KOPT-K1 (cell line): ENCODE measurements around the gene BNC2.

Experiments
- H3K27ac ChIP-seq: fragments of 200-600 bp; sonication (generic); 2 replicates; pipeline ENCODE4 v1.5.1; 2016; ENCODE audit warnings: antibody characterized with exemption, mild to moderate bottlenecking, low read depth, low read length; ENCODE audit not compliant: poor library complexity, severe bottlenecking
- H3K36me3 ChIP-seq: fragments of 200-600 bp; sonication (generic); 2 replicates; pipeline ENCODE4 v1.5.1; 2017; ENCODE audit warnings: antibody characterized with exemption, mild to moderate bottlenecking, low read length, moderate library complexity; ENCODE audit not compliant: insufficient read depth
- H3K9me3 ChIP-seq: fragments of 200-600 bp; sonication (generic); 2 replicates; pipeline ENCODE4 v1.5.1; 2017; ENCODE audit warnings: antibody characterized with exemption, low read length, mild to moderate bottlenecking; ENCODE audit not compliant: insufficient read depth, poor library complexity, severe bottlenecking

BNC2 gene

GRCh38 chr9:16728137-16728508, 142.3 kb downstream of the BNC2 start:
- no peaks in the 10 kb centered on the region for H3K36me3 ChIP-seq
- no peaks in the 10 kb centered on the region for H3K9me3 ChIP-seq
- no peak overlapping the region for H3K27ac ChIP-seq

- Histone ChIP-seq H3K36me3 (no peaks in the 10 kb centered on the region), H3K9me3 (no peaks in the 10 kb centered on the region), H3K27ac (no peak overlapping the region)
These were observed 142.9 kb downstream of the BNC2 start for GRCh38 chr9:16727452-16728136.

- Histone ChIP-seq H3K27ac (no peak overlapping the region), H3K36me3 (no peaks in the 10 kb centered on the region), H3K9me3 (no peaks in the 10 kb centered on the region)
These were observed 143.6 kb downstream of the BNC2 start for GRCh38 chr9:16726718-16727451.

GRCh38 chr9:16726029-16726428, 144.4 kb downstream of the BNC2 start:
- no peaks in the 10 kb centered on the region for H3K9me3 ChIP-seq
- H3K36me3 ChIP-seq: no peaks in the 10 kb centered on the region
- no peak overlapping the region for H3K27ac ChIP-seq

- Histone ChIP-seq H3K36me3 (no peaks in the 10 kb centered on the region), H3K9me3 (no peaks in the 10 kb centered on the region), H3K27ac (no peak overlapping the region)
These were observed 145.4 kb downstream of the BNC2 start for GRCh38 chr9:16725066-16725465.

- no peaks in the 10 kb centered on the region for H3K36me3 ChIP-seq
- no peak overlapping the region for H3K27ac ChIP-seq
- no peaks in the 10 kb centered on the region for H3K9me3 ChIP-seq
These were observed 148.5 kb downstream of the BNC2 start for GRCh38 chr9:16721972-16722371.

- no peak overlapping the region for H3K27ac ChIP-seq
- H3K9me3 ChIP-seq: no peaks in the 10 kb centered on the region
These were observed 150.1 kb downstream of the BNC2 start for GRCh38 chr9:16720386-16720785.

GRCh38 chr9:16719921-16720320, 150.5 kb downstream of the BNC2 start:
- no peaks in the 10 kb centered on the region for H3K9me3 ChIP-seq
- no peak overlapping the region for H3K27ac ChIP-seq
- H3K36me3 ChIP-seq: no peaks in the 10 kb centered on the region

More at GRCh38 chr9:16720386-16720785, 150.1 kb downstream of the BNC2 start:
- H3K36me3 ChIP-seq: no peaks in the 10 kb centered on the region

- Histone ChIP-seq H3K9me3 (no peaks in the 10 kb centered on the region), H3K36me3 (no peaks in the 10 kb centered on the region), H3K27ac (no peak overlapping the region)
These were observed 151.5 kb downstream of the BNC2 start for GRCh38 chr9:16718952-16719351.

- Histone ChIP-seq H3K27ac (no peak overlapping the region), H3K36me3 (no peaks in the 10 kb centered on the region), H3K9me3 (no peaks in the 10 kb centered on the region)
These were observed 152.2 kb downstream of the BNC2 start for GRCh38 chr9:16718296-16718695.

GRCh38 chr9:16716601-16717000, 153.9 kb downstream of the BNC2 start:
- H3K36me3 ChIP-seq: no peaks in the 10 kb centered on the region
- H3K9me3 ChIP-seq: no peaks in the 10 kb centered on the region
- H3K27ac ChIP-seq: no peak overlapping the region

GRCh38 chr9:16715404-16715803, 155.1 kb downstream of the BNC2 start:
- no peaks in the 10 kb centered on the region for H3K9me3 ChIP-seq
- H3K27ac ChIP-seq: no peak overlapping the region

GRCh38 chr9:16712787-16713186, 157.7 kb downstream of the BNC2 start:
- Histone ChIP-seq H3K36me3 (no peaks in the 10 kb centered on the region), H3K9me3 (no peaks in the 10 kb centered on the region), H3K27ac (no peak overlapping the region)

More at GRCh38 chr9:16715404-16715803, 155.1 kb downstream of the BNC2 start:
- no peaks in the 10 kb centered on the region for H3K36me3 ChIP-seq

GRCh38 chr9:16710888-16711287, 159.6 kb downstream of the BNC2 start:
- Histone ChIP-seq H3K36me3 (no peaks in the 10 kb centered on the region), H3K9me3 (no peaks in the 10 kb centered on the region), H3K27ac (no peak overlapping the region)

- Histone ChIP-seq H3K27ac (no peak overlapping the region), H3K9me3 (no peaks in the 10 kb centered on the region), H3K36me3 (no peaks in the 10 kb centered on the region)
These were observed 160.5 kb downstream of the BNC2 start for GRCh38 chr9:16709924-16710323.
